Measurements from ENCODE around the gene SRI.

Gene SRI

GRCh38 chr7:88224601-88225275, 4.9 kb upstream of the SRI start:
- DNase-seq (ENCODE audit: low read depth), result peak; percentile 27

GRCh38 chr7:88223265-88223664, 3.4 kb upstream of the SRI start:
- DNase-seq (ENCODE audit: low read depth), result no peak

GRCh38 chr7:88218836-88219605, 817 bp downstream of the SRI start:
- DNase-seq (ENCODE audit: low read depth), result no peak

GRCh38 chr7:88218429-88218745, 1.5 kb downstream of the SRI start:
- DNase-seq (ENCODE audit: low read depth), result no peak

- DNase-seq (ENCODE audit: low read depth), result no peak
Observed at GRCh38 chr7:88217675-88218428, 2.0 kb downstream of the SRI start.

- DNase-seq (ENCODE audit: low read depth), result no peak
Observed at GRCh38 chr7:88216276-88216675, 3.6 kb downstream of the SRI start.

GRCh38 chr7:88215295-88215694, 4.5 kb downstream of the SRI start:
- DNase-seq (ENCODE audit: low read depth), result no peak

GRCh38 chr7:88214456-88214855, 5.4 kb downstream of the SRI start:
- DNase-seq (ENCODE audit: low read depth), result no peak

GRCh38 chr7:88212918-88213317, 6.9 kb downstream of the SRI start:
- DNase-seq (ENCODE audit: low read depth), result no peak

- no peak for DNase-seq (ENCODE audit: low read depth)
Observed at GRCh38 chr7:88208521-88208920, 11.3 kb downstream of the SRI start.

GRCh38 chr7:88206254-88206653, 13.6 kb downstream of the SRI start:
- DNase-seq (ENCODE audit: low read depth), result no peak

- DNase-seq (ENCODE audit: low read depth), result no peak
Observed at GRCh38 chr7:88205179-88205578, 14.7 kb downstream of the SRI start.

- no peak for DNase-seq (ENCODE audit: low read depth)
Observed at GRCh38 chr7:88204525-88205110, 15.2 kb downstream of the SRI start.

GRCh38 chr7:88203401-88203800, 16.4 kb downstream of the SRI start:
- DNase-seq (ENCODE audit: low read depth), result no peak

- DNase-seq (ENCODE audit: low read depth), result no peak
Observed at GRCh38 chr7:88202799-88203198, 17.0 kb downstream of the SRI start.

- no peak for DNase-seq (ENCODE audit: low read depth)
Observed at GRCh38 chr7:88202278-88202677, 17.6 kb downstream of the SRI start.

- DNase-seq (ENCODE audit: low read depth), result no peak
Observed at GRCh38 chr7:88201305-88201704, 18.5 kb downstream of the SRI start.

GRCh38 chr7:88200789-88201188, 19.0 kb downstream of the SRI start:
- DNase-seq (ENCODE audit: low read depth), result no peak

- DNase-seq (ENCODE audit: low read depth), result no peak
Observed at GRCh38 chr7:88200261-88200660, 19.6 kb downstream of the SRI start.

GRCh38 chr7:88191911-88192310, 27.9 kb downstream of the SRI start:
- no peak for DNase-seq (ENCODE audit: low read depth)

GRCh38 chr7:88185650-88186049, 34.2 kb downstream of the SRI start:
- no peak for DNase-seq (ENCODE audit: low read depth)

- no peak for DNase-seq (ENCODE audit: low read depth)
Observed at GRCh38 chr7:88184848-88185304, 35.0 kb downstream of the SRI start.

- no peak for DNase-seq (ENCODE audit: low read depth)
Observed at GRCh38 chr7:88183051-88183450, 36.8 kb downstream of the SRI start.

Measured in GM04503 (cell line).